ENCODE results near the gene SLC7A9.

GRCh38 chr19:32816555-32817099 lies 52.9 kb downstream of the SLC7A9 start:
- TF ChIP-seq TAF1 (IDR thresholded peaks at IDR 0.05; ENCODE audit: borderline replicate concordance, insufficient read depth, low read length) (no peak), SIN3A (IDR thresholded peaks at IDR 0.05; ENCODE audit: borderline replicate concordance, insufficient read depth, low read length) (no peak)
- TF ChIP-seq, protein P1, sequence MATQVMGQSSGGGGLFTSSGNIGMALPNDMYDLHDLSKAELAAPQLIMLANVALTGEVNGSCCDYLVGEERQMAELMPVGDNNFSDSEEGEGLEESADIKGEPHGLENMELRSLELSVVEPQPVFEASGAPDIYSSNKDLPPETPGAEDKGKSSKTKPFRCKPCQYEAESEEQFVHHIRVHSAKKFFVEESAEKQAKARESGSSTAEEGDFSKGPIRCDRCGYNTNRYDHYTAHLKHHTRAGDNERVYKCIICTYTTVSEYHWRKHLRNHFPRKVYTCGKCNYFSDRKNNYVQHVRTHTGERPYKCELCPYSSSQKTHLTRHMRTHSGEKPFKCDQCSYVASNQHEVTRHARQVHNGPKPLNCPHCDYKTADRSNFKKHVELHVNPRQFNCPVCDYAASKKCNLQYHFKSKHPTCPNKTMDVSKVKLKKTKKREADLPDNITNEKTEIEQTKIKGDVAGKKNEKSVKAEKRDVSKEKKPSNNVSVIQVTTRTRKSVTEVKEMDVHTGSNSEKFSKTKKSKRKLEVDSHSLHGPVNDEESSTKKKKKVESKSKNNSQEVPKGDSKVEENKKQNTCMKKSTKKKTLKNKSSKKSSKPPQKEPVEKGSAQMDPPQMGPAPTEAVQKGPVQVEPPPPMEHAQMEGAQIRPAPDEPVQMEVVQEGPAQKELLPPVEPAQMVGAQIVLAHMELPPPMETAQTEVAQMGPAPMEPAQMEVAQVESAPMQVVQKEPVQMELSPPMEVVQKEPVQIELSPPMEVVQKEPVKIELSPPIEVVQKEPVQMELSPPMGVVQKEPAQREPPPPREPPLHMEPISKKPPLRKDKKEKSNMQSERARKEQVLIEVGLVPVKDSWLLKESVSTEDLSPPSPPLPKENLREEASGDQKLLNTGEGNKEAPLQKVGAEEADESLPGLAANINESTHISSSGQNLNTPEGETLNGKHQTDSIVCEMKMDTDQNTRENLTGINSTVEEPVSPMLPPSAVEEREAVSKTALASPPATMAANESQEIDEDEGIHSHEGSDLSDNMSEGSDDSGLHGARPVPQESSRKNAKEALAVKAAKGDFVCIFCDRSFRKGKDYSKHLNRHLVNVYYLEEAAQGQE (IDR thresholded peaks at IDR 0.05; ENCODE audit: insufficient read depth in 1 of 2, low read depth in 2 of 2, low read length in 2 of 2): no peak
